OCI-LY1 (cell line): ENCODE measurements around the gene EMID1.

Experiments used
- H2AFZ ChIP-seq: fragments of 200-600 bp; sonication (generic), shearing (Covaris generic); 2 replicates; pipeline ENCODE4 v1.6.0; 2014; ENCODE audit warnings: antibody characterized with exemption, mild to moderate bottlenecking, low read length
- H3F3A ChIP-seq: fragments of 200-600 bp; sonication (generic), shearing (Covaris generic); 2 replicates; pipeline ENCODE4 v1.6.0; 2014; ENCODE audit warnings: mild to moderate bottlenecking, antibody characterized with exemption, low read length, moderate library complexity; ENCODE audit not compliant: insufficient read depth
- H3K27ac ChIP-seq: fragments of 200-600 bp; sonication (generic); 2 replicates; pipeline ENCODE4 v1.5.1; 2014; ENCODE audit warnings: low read length, mixed run types, mild to moderate bottlenecking, low read depth; ENCODE audit not compliant: poor library complexity, severe bottlenecking
- H3K27me3 ChIP-seq: fragments of 200-600 bp; sonication (generic); 2 replicates; pipeline ENCODE4 v1.6.0; 2014; ENCODE audit warnings: antibody characterized with exemption, mild to moderate bottlenecking, low read length, moderate library complexity; ENCODE audit not compliant: insufficient read depth
- H3K36me3 ChIP-seq: fragments of 200-600 bp; sonication (generic); 2 replicates; pipeline ENCODE4 v1.6.1; 2014; ENCODE audit warnings: mild to moderate bottlenecking, antibody characterized with exemption, low read length, moderate library complexity, mixed read lengths; ENCODE audit not compliant: insufficient read depth
- H3K4me1 ChIP-seq: fragments of 200-600 bp; sonication (generic); 2 replicates; pipeline ENCODE4 v1.5.1; 2014; ENCODE audit warnings: mild to moderate bottlenecking, low read length, moderate library complexity; ENCODE audit not compliant: insufficient read depth, severe bottlenecking
- H3K4me2 ChIP-seq: fragments of 200-600 bp; sonication (generic), shearing (Covaris generic); 2 replicates; pipeline ENCODE4 v1.6.1; 2014; ENCODE audit warnings: low read length
- H3K4me3 ChIP-seq: fragments of 200-600 bp; sonication (generic); 2 replicates; pipeline ENCODE4 v1.5.1; 2014; ENCODE audit warnings: low read length, low read depth, mild to moderate bottlenecking, mixed read lengths; ENCODE audit not compliant: poor library complexity, severe bottlenecking
- H3K79me2 ChIP-seq: fragments of 200-600 bp; shearing (Covaris generic); 2 replicates; pipeline ENCODE4 v1.6.1; 2016; ENCODE audit warnings: mixed run types, low read length, mixed read lengths; ENCODE audit not compliant: insufficient read depth
- H3K9ac ChIP-seq: fragments of 200-600 bp; sonication (generic), shearing (Covaris generic); 2 replicates; pipeline ENCODE4 v1.6.1; 2014; ENCODE audit warnings: mild to moderate bottlenecking, low read length, mixed read lengths
- H3K9me2 ChIP-seq: fragments of 200-600 bp; sonication (generic), shearing (Covaris generic); 2 replicates; pipeline ENCODE4 v1.6.1; 2014; ENCODE audit warnings: low read depth, mild to moderate bottlenecking, low read length, mixed read lengths
- H3K9me3 ChIP-seq: fragments of 200-600 bp; shearing (Covaris generic); 2 replicates; pipeline ENCODE4 v1.6.1; 2014; ENCODE audit warnings: low read length, mixed read lengths
- H4K20me1 ChIP-seq: fragments of 200-600 bp; sonication (generic), shearing (Covaris generic); 2 replicates; pipeline ENCODE4 v1.6.0; 2016; ENCODE audit warnings: mild to moderate bottlenecking, low read length; ENCODE audit not compliant: insufficient read depth
- EZH2 ChIP-seq: fragments of 200-600 bp; sonication (generic), shearing (Covaris generic); IDR thresholded peaks from 2 replicates; pipeline ENCODE4 v1.8.0; 2017; ENCODE audit warnings: borderline replicate concordance, mixed run types, mild to moderate bottlenecking, antibody characterized with exemption, low read length, moderate library complexity, mixed read lengths
- TF ChIP-seq, protein P1 (sequence below): fragments of 200-600 bp; sonication (generic), shearing (Covaris generic); IDR thresholded peaks from 2 replicates; pipeline ENCODE4 v1.5.1; 2017; ENCODE audit warnings: mild to moderate bottlenecking, antibody characterized with exemption, low read length, moderate library complexity, mixed read lengths

The EMID1 gene

GRCh38 chr22:29199702-29200400 is 5.8 kb upstream of the EMID1 start:
- no peaks in the 10 kb centered on the region for H3K4me1 ChIP-seq

DNA sequence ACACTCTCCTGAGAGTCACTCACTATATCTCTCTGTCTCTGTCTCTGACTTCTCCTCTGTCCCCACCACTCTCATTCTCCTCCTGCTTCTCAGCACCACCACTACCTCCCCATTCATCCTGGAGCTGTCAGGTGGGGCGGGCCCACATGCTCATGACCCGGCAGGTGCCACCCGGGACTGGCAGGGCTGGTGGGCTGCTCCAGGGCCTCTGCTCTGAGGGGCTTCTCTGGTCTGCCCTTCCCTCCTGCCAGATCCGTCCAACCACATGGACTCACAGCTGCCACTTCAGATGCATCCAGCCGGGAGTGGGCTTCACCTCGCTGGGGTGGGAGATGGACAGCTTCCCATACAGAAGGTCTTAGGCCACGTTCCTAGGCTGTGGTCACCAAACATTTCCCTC is 4.8 kb upstream of the EMID1 start:
- Histone ChIP-seq H3K4me3 (no peak overlapping the region), H3K79me2 (no peaks in the 10 kb centered on the region), H3K27ac (no peak overlapping the region), H3K4me1 (no peaks in the 10 kb centered on the region), H3K36me3 (no peaks in the 10 kb centered on the region), H4K20me1 (no peaks in the 10 kb centered on the region), H3K9me2 (no peaks in the 10 kb centered on the region), H3K27me3 (0 out of 2 replicates have a peak, but pooled peaks cover 5% of the 10 kb centered on the region), H3K9ac (no peak overlapping the region), H2AFZ (no peak overlapping the region), H3K9me3 (no peaks in the 10 kb centered on the region), H3F3A (no peaks in the 10 kb centered on the region), H3K4me2 (no peak overlapping the region)
- TF ChIP-seq, protein P1, sequence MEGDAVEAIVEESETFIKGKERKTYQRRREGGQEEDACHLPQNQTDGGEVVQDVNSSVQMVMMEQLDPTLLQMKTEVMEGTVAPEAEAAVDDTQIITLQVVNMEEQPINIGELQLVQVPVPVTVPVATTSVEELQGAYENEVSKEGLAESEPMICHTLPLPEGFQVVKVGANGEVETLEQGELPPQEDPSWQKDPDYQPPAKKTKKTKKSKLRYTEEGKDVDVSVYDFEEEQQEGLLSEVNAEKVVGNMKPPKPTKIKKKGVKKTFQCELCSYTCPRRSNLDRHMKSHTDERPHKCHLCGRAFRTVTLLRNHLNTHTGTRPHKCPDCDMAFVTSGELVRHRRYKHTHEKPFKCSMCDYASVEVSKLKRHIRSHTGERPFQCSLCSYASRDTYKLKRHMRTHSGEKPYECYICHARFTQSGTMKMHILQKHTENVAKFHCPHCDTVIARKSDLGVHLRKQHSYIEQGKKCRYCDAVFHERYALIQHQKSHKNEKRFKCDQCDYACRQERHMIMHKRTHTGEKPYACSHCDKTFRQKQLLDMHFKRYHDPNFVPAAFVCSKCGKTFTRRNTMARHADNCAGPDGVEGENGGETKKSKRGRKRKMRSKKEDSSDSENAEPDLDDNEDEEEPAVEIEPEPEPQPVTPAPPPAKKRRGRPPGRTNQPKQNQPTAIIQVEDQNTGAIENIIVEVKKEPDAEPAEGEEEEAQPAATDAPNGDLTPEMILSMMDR, result no peak
- no peak for TF ChIP-seq EZH2

More at GRCh38 chr22:29199702-29200400, 5.8 kb upstream of the EMID1 start:
- Histone ChIP-seq H3K4me3 (no peak overlapping the region), H3K9ac (no peak overlapping the region), H3K9me2 (no peaks in the 10 kb centered on the region), H3K9me3 (no peaks in the 10 kb centered on the region), H3F3A (no peaks in the 10 kb centered on the region), H4K20me1 (no peaks in the 10 kb centered on the region), H2AFZ (no peak overlapping the region), H3K4me2 (no peak overlapping the region), H3K36me3 (no peaks in the 10 kb centered on the region), H3K79me2 (no peaks in the 10 kb centered on the region), H3K27ac (no peak overlapping the region), H3K27me3 (0 out of 2 replicates have a peak, but pooled peaks cover 2% of the 10 kb centered on the region)
- TF ChIP-seq, protein P1, result no peak
- no peak for TF ChIP-seq EZH2

DNA sequence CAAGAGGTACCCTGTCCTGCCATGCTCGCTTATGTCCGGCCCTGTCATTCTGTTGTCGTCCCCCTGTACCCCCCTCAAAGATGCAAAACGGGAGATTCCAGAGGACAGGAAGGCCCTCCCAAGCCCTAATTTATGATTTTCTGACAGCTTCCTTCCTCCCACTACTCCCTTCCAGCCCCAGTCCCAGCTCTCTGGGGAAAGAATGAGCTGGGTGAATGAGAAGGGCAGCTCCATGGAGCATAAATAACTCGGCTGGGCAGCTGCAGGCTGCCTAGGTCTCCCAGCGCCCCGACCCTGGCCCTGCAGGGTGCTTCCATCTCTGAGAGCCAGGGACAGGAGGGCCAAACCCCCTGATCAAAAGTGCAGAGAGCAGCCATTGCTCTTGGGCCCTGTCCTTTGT is 3.9 kb upstream of the EMID1 start:
- no peaks in the 10 kb centered on the region for H4K20me1 ChIP-seq
- no peak for TF ChIP-seq EZH2
- TF ChIP-seq, protein P1, result no peak
- no peak overlapping the region for H3K27ac ChIP-seq
- H3K9me2 ChIP-seq, result no peaks in the 10 kb centered on the region
- no peaks in the 10 kb centered on the region for H3K9me3 ChIP-seq
- H3K4me1 ChIP-seq, result no peaks in the 10 kb centered on the region
- no peaks in the 10 kb centered on the region for H3K36me3 ChIP-seq
- H2AFZ ChIP-seq, result no peak overlapping the region
- H3K9ac ChIP-seq, result no peak overlapping the region
- no peaks in the 10 kb centered on the region for H3K79me2 ChIP-seq
- no peaks in the 10 kb centered on the region for H3F3A ChIP-seq
- H3K27me3 ChIP-seq, result 0 out of 2 replicates have a peak, but pooled peaks cover 5% of the 10 kb centered on the region
- no peak overlapping the region for H3K4me3 ChIP-seq
- H3K4me2 ChIP-seq, result no peak overlapping the region
